Measurements from ENCODE around the gene TIMM10. TPM values are rescaled to one million over a fixed set of nuclear protein-coding genes. Genes with fewer than 3 reads are reported as not detected.

The TIMM10 gene
- 10 to 100 TPM; 75.2 to 84.2 TPM for total RNA-seq

- Mint-ChIP-seq H3K27me3 (no peaks in the 10 kb centered on the region), H3K4me3 (peak within 1 kb of the TSS; percentile 82), H3K27ac (peak within 1 kb of the TSS; percentile 83), H3K9me3 (no peaks in the 10 kb centered on the region), H3K36me3 (ENCODE audit: low read depth) (peaks cover 30% of the 10 kb centered on the region), H3K4me1 (ENCODE audit: low read depth) (peaks cover 35% of the 10 kb centered on the region)
- TF ChIP-seq CTCF (IDR thresholded peaks at IDR 0.05): no peak
- CTCF ChIA-PET: interaction anchor here (1.3 to 14.5 kb wide), 7 partner anchors 15 to 185 kb away, joined by 3 to 425 read pairs (median 5); partner anchors contain the start of genes RTN4RL2, SLC43A1, SLC43A3 and UBE2L6
- intact Hi-C loops (cut with micrococcal nuclease): no loop called here
- DNase-seq: peak; percentile 97
- ATAC-seq: peak; percentile 96
- POLR2A ChIA-PET: interaction anchor here (1.2 to 6.7 kb wide), 6 partner anchors 11 to 73 kb away, joined by 3 to 57 read pairs (median 7); partner anchors contain the start of gene SLC43A1
Measured at GRCh38 chr11:57530596-57531507, at the start of gene TIMM10. TSS of gene TIMM10 (minus strand) at chr11:57530754. CDS start at chr11:57530189, 565 bp downstream.

DNA sequence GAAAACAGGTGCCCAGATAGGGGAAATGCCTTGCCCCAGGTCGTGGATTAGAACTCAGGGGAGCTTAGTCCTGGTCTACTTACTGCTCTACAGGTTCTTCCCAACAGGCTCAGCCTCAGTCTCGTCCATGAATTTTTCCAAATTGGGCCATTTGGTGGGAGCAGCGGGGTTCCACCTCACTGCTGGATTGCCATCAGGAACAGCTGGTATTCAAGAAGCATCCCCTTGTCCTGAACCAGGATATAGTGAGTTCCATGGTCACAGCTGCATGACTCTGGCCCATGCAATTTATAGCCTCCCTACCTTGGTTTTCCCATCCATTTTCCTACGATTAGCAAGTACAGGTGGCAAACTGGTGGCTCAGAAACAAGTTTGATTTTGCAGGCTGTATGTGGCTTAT, 43.5 kb upstream of the TIMM10 start:
- ATAC-seq: no peak
- H3K27ac Mint-ChIP-seq: no peak overlapping the region
- POLR2A ChIA-PET: interaction anchor here (1.4 kb wide), 1 partner anchor 64 kb away, joined by 3 read pairs; no protein-coding TSS in a partner anchor
- no peak for TF ChIP-seq CTCF (IDR thresholded peaks at IDR 0.05)
- no peaks in the 10 kb centered on the region for H3K9me3 Mint-ChIP-seq
- intact Hi-C loops (cut with micrococcal nuclease): no loop called here
- no peak overlapping the region for H3K4me3 Mint-ChIP-seq
- CTCF ChIA-PET: interaction anchor here (2.1 to 9.6 kb wide), 3 partner anchors 47 to 81 kb away, joined by 6 to 346 read pairs (median 6); no protein-coding TSS in a partner anchor
- peaks cover 8% of the 10 kb centered on the region for H3K4me1 Mint-ChIP-seq (ENCODE audit: low read depth)
- no peaks in the 10 kb centered on the region for H3K36me3 Mint-ChIP-seq (ENCODE audit: low read depth)
- no peaks in the 10 kb centered on the region for H3K27me3 Mint-ChIP-seq
- no peak for DNase-seq

DNA sequence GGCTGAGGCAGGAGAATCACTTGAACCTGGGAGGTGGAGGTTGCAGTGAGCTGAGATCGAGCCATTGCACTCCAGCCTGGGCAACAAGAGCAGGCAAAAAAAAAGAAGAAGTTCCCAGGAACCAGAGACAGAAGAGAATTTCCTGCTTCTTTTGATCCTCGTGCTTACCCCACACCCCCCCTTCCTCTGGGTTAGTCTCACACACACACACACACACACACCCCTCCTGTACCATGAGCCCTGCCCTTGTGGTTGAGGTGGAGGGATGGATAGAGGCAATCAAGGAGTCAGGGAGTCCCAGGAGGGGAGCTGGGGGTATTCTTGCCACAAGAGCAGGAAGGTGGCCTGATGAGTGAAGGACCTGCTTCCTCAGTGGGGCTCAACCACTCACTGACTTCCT, 41.1 kb upstream of the TIMM10 start:
- intact Hi-C loops (cut with micrococcal nuclease): no loop called here
- no peak for ATAC-seq
- ChIA-PET POLR2A (interaction anchor here (1.0 kb wide), 1 partner anchor 55 kb away, joined by 4 read pairs; no protein-coding TSS in a partner anchor), CTCF (interaction anchor here (0.9 to 9.6 kb wide), 7 partner anchors 10 to 229 kb away, joined by 3 to 346 read pairs (median 3); no protein-coding TSS in a partner anchor)
- no peak overlapping the region for H3K27ac Mint-ChIP-seq
- H3K4me1 Mint-ChIP-seq (ENCODE audit: low read depth): peaks cover 13% of the 10 kb centered on the region
- no peaks in the 10 kb centered on the region for H3K27me3 Mint-ChIP-seq
- H3K36me3 Mint-ChIP-seq (ENCODE audit: low read depth): peaks cover 1% of the 10 kb centered on the region
- no peak for DNase-seq
- no peaks in the 10 kb centered on the region for H3K9me3 Mint-ChIP-seq
- H3K4me3 Mint-ChIP-seq: no peak overlapping the region
- no peak for TF ChIP-seq CTCF (IDR thresholded peaks at IDR 0.05)

DNA sequence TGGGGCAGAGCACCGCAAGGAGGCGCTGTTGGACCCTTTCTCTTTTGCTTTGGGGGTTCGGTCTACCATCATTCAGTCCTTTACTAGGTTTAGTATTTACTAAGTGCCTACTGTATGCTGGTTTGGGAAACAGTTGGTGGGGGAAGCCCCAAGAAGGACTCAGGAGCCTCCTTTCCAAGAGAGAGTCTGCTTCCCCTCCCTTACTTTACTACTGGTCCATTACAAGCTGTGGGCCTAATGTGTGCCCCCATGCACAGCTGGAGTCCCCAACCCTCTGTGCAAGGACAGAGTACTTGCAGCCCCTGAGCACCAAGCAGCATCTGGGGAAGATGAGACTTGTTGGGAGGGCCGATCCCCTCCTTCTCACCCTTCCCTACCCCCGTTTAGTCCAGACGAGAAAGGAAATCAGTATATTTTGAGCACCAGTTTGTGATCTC, 37.8 kb upstream of the TIMM10 start:
- no peak for ATAC-seq
- CTCF ChIA-PET: interaction anchor here (0.6 to 9.6 kb wide), 26 partner anchors 16 to 232 kb away, joined by 3 to 346 read pairs (median 5); partner anchors contain the start of gene SELENOH
- POLR2A ChIA-PET: interaction anchor here (0.5 to 3.1 kb wide), 18 partner anchors 10 to 1044 kb away, joined by 3 to 33 read pairs (median 4); partner anchors contain the start of gene MED19

More for the DNA sequence above, 37.8 kb upstream of the TIMM10 start:
- Mint-ChIP-seq H3K4me3 (peak overlapping the region; percentile 89), H3K9me3 (no peaks in the 10 kb centered on the region), H3K36me3 (ENCODE audit: low read depth) (peaks cover 22% of the 10 kb centered on the region), H3K27me3 (no peaks in the 10 kb centered on the region), H3K27ac (peak overlapping the region; percentile 95), H3K4me1 (ENCODE audit: low read depth) (peaks cover 33% of the 10 kb centered on the region)
- peak; percentile 92 for TF ChIP-seq CTCF (IDR thresholded peaks at IDR 0.05)
- peak; percentile 95 for DNase-seq
- intact Hi-C loops (cut with micrococcal nuclease): loop anchor here (1.0 kb wide), 1 partner anchor 73 kb away; no protein-coding TSS in a partner anchor
